ENCODE data around the gene ZNF697.

- TF ChIP-seq JUNB (CRISPR knock-in tag; conservative IDR thresholded peaks at IDR 0.05) (no peak), ZKSCAN1 (IDR thresholded peaks at IDR 0.05; ENCODE audit: low read depth, low read length) (no peak), CTCF (IDR thresholded peaks at IDR 0.05 in 2 of 3, conservative IDR thresholded peaks at IDR 0.05 in 1 of 3; ENCODE audit: insufficient read depth in 2 of 3, low read depth in 1 of 3, low read length in 3 of 3) (no peak), HMGN3 (IDR thresholded peaks at IDR 0.05; ENCODE audit: borderline replicate concordance, extremely low read depth, insufficient read length, low read depth, low read length) (no peak), EZH2 (IDR thresholded peaks at IDR 0.05; ENCODE audit: borderline replicate concordance, low read depth, low read length) (no peak), E2F4 (CRISPR knock-in tag; IDR thresholded peaks at IDR 0.05; ENCODE audit: low read depth) (no peak), AFF4 (CRISPR knock-in tag; IDR thresholded peaks at IDR 0.05) (no peak), MIER1 (IDR thresholded peaks at IDR 0.05; ENCODE audit: low read depth) (no peak), CAMTA2 (CRISPR knock-in tag; conservative IDR thresholded peaks at IDR 0.05) (no peak), ZZZ3 (IDR thresholded peaks at IDR 0.05) (no peak), ATF1 (CRISPR knock-in tag; IDR thresholded peaks at IDR 0.05) (no peak), ATF1 (tag; IDR thresholded peaks at IDR 0.05) (no peak)
These were observed 25.5 kb downstream of the ZNF697 start for GRCh38 chr1:119622311-119623192.
